ENCODE data around the gene CRMP1. TPM values are rescaled to one million over a fixed set of nuclear protein-coding genes. Genes with fewer than 3 reads are reported as not detected.
"Not testable (repeated sequence)": the region's sequence is repeated elsewhere in the genome, so short reads cannot be mapped to it uniquely, and the experiment has no call there.

CRMP1 gene
- total RNA-seq, 1 donor from 2014 or later: 0.16 TPM

- no peak for DNase-seq (ENCODE audit: low spot score)
These were observed 34.7 kb downstream of the CRMP1 start for GRCh38 chr4:5858020-5858769.

- no peak for DNase-seq (ENCODE audit: low spot score)
These were observed 35.7 kb downstream of the CRMP1 start for GRCh38 chr4:5857199-5857598.

GRCh38 chr4:5856362-5856761 is 36.5 kb downstream of the CRMP1 start:
- not testable (repeated sequence) for DNase-seq (ENCODE audit: low spot score)

- no peak for DNase-seq (ENCODE audit: low spot score)
These were observed 38.0 kb downstream of the CRMP1 start for GRCh38 chr4:5854929-5855328.

- no peak for DNase-seq (ENCODE audit: low spot score)
These were observed 40.2 kb downstream of the CRMP1 start for GRCh38 chr4:5852523-5853202.

- no peak for DNase-seq (ENCODE audit: low spot score)
These were observed 41.1 kb downstream of the CRMP1 start for GRCh38 chr4:5851637-5852301.

- no peak for DNase-seq (ENCODE audit: low spot score)
These were observed 47.6 kb downstream of the CRMP1 start for GRCh38 chr4:5845035-5845905.

GRCh38 chr4:5843573-5844530 is 49.0 kb downstream of the CRMP1 start:
- no peak for DNase-seq (ENCODE audit: low spot score)

GRCh38 chr4:5842456-5842855 is 50.4 kb downstream of the CRMP1 start:
- no peak for DNase-seq (ENCODE audit: low spot score)

GRCh38 chr4:5839751-5840674 is 52.9 kb downstream of the CRMP1 start:
- DNase-seq (ENCODE audit: low spot score): no peak

- DNase-seq (ENCODE audit: low spot score): no peak
These were observed 53.6 kb downstream of the CRMP1 start for GRCh38 chr4:5839332-5839731.

GRCh38 chr4:5837483-5837882 is 55.4 kb downstream of the CRMP1 start:
- not testable (repeated sequence) for DNase-seq (ENCODE audit: low spot score)

- DNase-seq (ENCODE audit: low spot score): no peak
These were observed 55.9 kb downstream of the CRMP1 start for GRCh38 chr4:5836943-5837342.

GRCh38 chr4:5828005-5828391 is 64.9 kb downstream of the CRMP1 start:
- DNase-seq (ENCODE audit: low spot score): no peak

GRCh38 chr4:5827108-5828004 is 65.5 kb downstream of the CRMP1 start:
- no peak for DNase-seq (ENCODE audit: low spot score)

- no peak for DNase-seq (ENCODE audit: low spot score)
These were observed 66.3 kb downstream of the CRMP1 start for GRCh38 chr4:5826437-5827107.

- DNase-seq (ENCODE audit: low spot score): no peak
These were observed 67.4 kb downstream of the CRMP1 start for GRCh38 chr4:5825321-5826041.
